Karpas-422 (cell line): ENCODE data around the gene OXSR1. TPM values are rescaled to one million over a fixed set of nuclear protein-coding genes. Genes with fewer than 3 reads are reported as not detected.

ENCODE experiments used
- DNase-seq: peaks from one replicate; pipeline ENCODE4 v3.0.0-alpha.2; 2015
- H2AFZ ChIP-seq: fragments of 200-600 bp; sonication (generic); 2 replicates; pipeline ENCODE4 v1.6.1; 2014; ENCODE audit warnings: antibody characterized with exemption, low read length, mixed read lengths
- H3K27ac ChIP-seq: fragments of 200-600 bp; sonication (generic); 2 replicates; pipeline ENCODE4 v1.5.1; 2014; ENCODE audit warnings: mild to moderate bottlenecking, low read length, moderate library complexity
- H3K27me3 ChIP-seq: fragments of 200-600 bp; sonication (generic); 2 replicates; pipeline ENCODE4 v1.6.1; 2014; ENCODE audit warnings: low read length, mixed read lengths
- H3K36me3 ChIP-seq: fragments of 200-600 bp; sonication (generic); 2 replicates; pipeline ENCODE4 v1.6.1; 2014; ENCODE audit warnings: low read length, mixed read lengths; ENCODE audit not compliant: insufficient read depth
- H3K4me1 ChIP-seq: fragments of 200-600 bp; sonication (generic); 2 replicates; pipeline ENCODE4 v1.6.1; 2014; ENCODE audit warnings: mild to moderate bottlenecking, low read length, mixed read lengths
- H3K4me2 ChIP-seq: fragments of 200-600 bp; sonication (generic); 2 replicates; pipeline ENCODE4 v1.6.1; 2014; ENCODE audit warnings: low read length, low read depth, mild to moderate bottlenecking; ENCODE audit not compliant: poor library complexity, severe bottlenecking
- H3K4me3 ChIP-seq: fragments of 200-600 bp; sonication (generic); 2 replicates; pipeline ENCODE4 v1.5.1; 2014; ENCODE audit warnings: mild to moderate bottlenecking, antibody characterized with exemption, low read length, mixed read lengths
- H3K79me2 ChIP-seq: fragments of 200-600 bp; sonication (generic); 2 replicates; pipeline ENCODE4 v1.6.1; 2014; ENCODE audit warnings: mild to moderate bottlenecking, low read length, mixed read lengths
- H3K9ac ChIP-seq: fragments of 200-600 bp; sonication (generic); 2 replicates; pipeline ENCODE4 v1.6.0; 2014; ENCODE audit warnings: low read length
- H3K9me2 ChIP-seq: fragments of 200-600 bp; sonication (generic), shearing (Covaris generic); replicated peaks from 2 replicates; pipeline ENCODE4 v1.6.0; 2014; ENCODE audit warnings: mild to moderate bottlenecking, low read length, moderate library complexity; ENCODE audit not compliant: insufficient read depth
- H3K9me3 ChIP-seq: fragments of 300-700, 200-600 bp; sonication (generic); 2 replicates; pipeline ENCODE4 v1.6.1; 2014; ENCODE audit warnings: low read length, mixed read lengths
- H4K20me1 ChIP-seq: fragments of 200-600 bp; sonication (generic); 2 replicates; pipeline ENCODE4 v1.6.1; 2014; ENCODE audit warnings: mild to moderate bottlenecking, antibody characterized with exemption, low read length, low read depth; ENCODE audit not compliant: insufficient read depth
- total RNA-seq: library from RNA; depleted of rRNA; stranded (reverse); fragments of >200 nt; shearing (Covaris generic); gene quantifications from 2 replicates; pipeline ENCODE4 v1.2.3, GENCODE V29; 2014; ENCODE audit warnings: low replicate concordance

OXSR1 gene
- total RNA-seq, 1 experiment from 2014 or later: 55.3 TPM

- DNase-seq: no peak
- H3K4me2 ChIP-seq: no peak overlapping the region
- H3K27ac ChIP-seq: no peak overlapping the region
- peaks cover 49% of the 10 kb centered on the region for H3K36me3 ChIP-seq
- H4K20me1 ChIP-seq: no peaks in the 10 kb centered on the region
- H3K27me3 ChIP-seq: no peaks in the 10 kb centered on the region
- H3K4me3 ChIP-seq: no peak overlapping the region
- H3K9me2 ChIP-seq: no peaks in the 10 kb centered on the region
- H3K9me3 ChIP-seq: no peaks in the 10 kb centered on the region
- H3K79me2 ChIP-seq: peaks cover 63% of the 10 kb centered on the region
- no peak overlapping the region for H2AFZ ChIP-seq
- no peaks in the 10 kb centered on the region for H3K4me1 ChIP-seq
- H3K9ac ChIP-seq: no peak overlapping the region
Measured at GRCh38 chr3:38222032-38222634, 56.8 kb downstream of the OXSR1 start.

DNA sequence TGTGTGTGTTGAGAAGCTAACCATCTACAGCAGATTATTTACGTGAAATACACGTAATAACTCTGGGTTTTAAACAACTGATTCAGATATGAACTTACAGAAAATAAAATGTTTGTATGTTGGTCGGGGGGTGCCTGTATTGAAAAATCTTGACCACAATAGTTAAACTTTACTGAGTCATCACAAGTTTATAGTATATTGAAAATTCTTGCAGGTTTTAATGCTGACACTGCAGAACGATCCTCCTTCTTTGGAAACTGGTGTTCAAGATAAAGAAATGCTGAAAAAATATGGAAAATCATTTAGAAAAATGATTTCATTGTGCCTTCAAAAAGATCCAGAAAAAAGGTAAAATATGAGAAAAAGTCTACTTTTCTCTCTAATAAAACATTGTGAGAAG lies 59.0 kb downstream of the OXSR1 start:
- H3K9me3 ChIP-seq: no peaks in the 10 kb centered on the region
- H3K9ac ChIP-seq: no peak overlapping the region
- H2AFZ ChIP-seq: no peak overlapping the region
- no peaks in the 10 kb centered on the region for H3K4me1 ChIP-seq
- no peak overlapping the region for H3K4me3 ChIP-seq
- no peaks in the 10 kb centered on the region for H3K27me3 ChIP-seq
- peaks cover 42% of the 10 kb centered on the region for H3K79me2 ChIP-seq
- H3K9me2 ChIP-seq: no peaks in the 10 kb centered on the region
- no peak overlapping the region for H3K4me2 ChIP-seq
- H3K27ac ChIP-seq: no peak overlapping the region
- H3K36me3 ChIP-seq: peaks cover 59% of the 10 kb centered on the region
- DNase-seq: no peak
- H4K20me1 ChIP-seq: no peaks in the 10 kb centered on the region

DNA sequence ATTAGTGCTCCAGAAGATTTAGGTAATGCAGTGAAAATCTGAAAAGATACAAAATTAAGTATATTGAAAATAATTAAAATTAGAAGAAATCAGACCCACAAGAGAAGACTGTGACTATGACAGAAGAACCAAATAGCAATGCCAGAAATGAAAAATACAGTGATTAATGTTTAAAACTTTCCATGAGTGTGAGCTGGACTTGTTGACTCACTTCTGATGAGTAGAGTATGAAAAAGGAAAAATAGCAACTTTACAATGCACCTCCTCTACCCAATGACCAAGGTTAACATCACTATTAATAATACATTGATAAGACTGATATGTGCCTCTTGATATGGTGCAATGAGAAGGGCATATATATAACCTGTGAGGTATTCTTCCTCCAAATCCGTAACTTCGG lies 60.9 kb downstream of the OXSR1 start:
- H3K9me3 ChIP-seq: no peaks in the 10 kb centered on the region
- no peaks in the 10 kb centered on the region for H4K20me1 ChIP-seq
- DNase-seq: no peak
- H3K4me2 ChIP-seq: no peak overlapping the region
- H3K4me1 ChIP-seq: no peaks in the 10 kb centered on the region
- no peak overlapping the region for H3K27ac ChIP-seq
- H3K36me3 ChIP-seq: peaks cover 77% of the 10 kb centered on the region
- no peak overlapping the region for H3K9ac ChIP-seq
- H3K9me2 ChIP-seq: no peaks in the 10 kb centered on the region
- H3K79me2 ChIP-seq: peaks cover 38% of the 10 kb centered on the region
- no peak overlapping the region for H3K4me3 ChIP-seq
- H3K27me3 ChIP-seq: no peaks in the 10 kb centered on the region
- no peak overlapping the region for H2AFZ ChIP-seq

DNA sequence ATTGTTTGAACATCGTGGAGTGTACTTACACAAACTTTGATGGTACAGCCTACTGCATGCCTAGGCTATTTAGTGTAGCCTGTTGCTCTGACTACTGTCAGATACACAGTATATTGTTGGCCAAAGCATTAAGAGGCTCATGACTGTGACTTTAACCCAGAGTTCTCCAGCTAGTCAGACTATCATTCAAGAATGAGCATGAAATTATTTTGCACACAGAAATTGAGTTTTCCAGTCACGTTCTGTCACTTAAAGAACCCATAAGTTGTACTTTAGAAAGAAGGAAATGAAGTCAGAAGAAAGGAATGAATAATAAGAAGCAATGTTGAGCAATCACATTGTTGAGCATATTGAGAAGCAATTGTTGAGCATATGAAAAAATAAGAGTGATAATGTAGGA lies 62.7 kb downstream of the OXSR1 start:
- Histone ChIP-seq H3K4me1 (peaks cover 10% of the 10 kb centered on the region), H3K79me2 (peaks cover 29% of the 10 kb centered on the region; the same call in 1 of the 2 replicates), H3K4me3 (no peak overlapping the region), H4K20me1 (no peaks in the 10 kb centered on the region), H3K9me3 (no peaks in the 10 kb centered on the region), H3K9me2 (no peaks in the 10 kb centered on the region), H3K9ac (no peak overlapping the region), H3K4me2 (no peak overlapping the region), H3K27ac (no peak overlapping the region), H3K36me3 (peaks cover 64% of the 10 kb centered on the region), H3K27me3 (no peaks in the 10 kb centered on the region), H2AFZ (no peak overlapping the region)
- no peak for DNase-seq

- Histone ChIP-seq H3K4me3 (no peak overlapping the region), H3K9me3 (no peaks in the 10 kb centered on the region), H3K9ac (no peak overlapping the region), H3K9me2 (no peaks in the 10 kb centered on the region), H3K4me1 (peaks cover 10% of the 10 kb centered on the region), H3K27ac (no peak overlapping the region), H2AFZ (no peak overlapping the region), H4K20me1 (no peaks in the 10 kb centered on the region), H3K4me2 (no peak overlapping the region), H3K79me2 (peaks cover 27% of the 10 kb centered on the region; the same call in 1 of the 2 replicates), H3K27me3 (no peaks in the 10 kb centered on the region), H3K36me3 (peaks cover 60% of the 10 kb centered on the region)
- no peak for DNase-seq
Measured at GRCh38 chr3:38229036-38229435, 63.7 kb downstream of the OXSR1 start.

DNA sequence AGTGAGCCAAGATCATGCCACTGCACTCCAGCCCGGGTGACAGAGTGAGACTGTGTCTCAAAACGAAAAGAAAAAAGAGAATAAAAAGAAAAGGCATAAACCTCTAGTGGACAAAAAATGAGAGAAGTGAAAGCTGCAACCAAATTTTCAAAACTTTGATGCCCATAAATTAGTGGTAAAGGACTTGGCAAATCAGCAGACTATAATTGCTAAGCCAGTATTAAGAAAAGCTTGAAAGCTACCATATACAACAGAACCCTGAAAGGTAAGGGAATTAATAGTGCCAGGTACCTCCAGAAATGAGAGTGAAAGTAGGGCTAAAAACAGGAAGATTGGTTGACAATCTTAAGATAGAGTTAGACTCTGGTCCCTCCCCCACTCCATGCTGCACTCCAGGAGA lies 67.4 kb downstream of the OXSR1 start:
- Histone ChIP-seq H3K4me3 (no peak overlapping the region), H3K9me2 (no peaks in the 10 kb centered on the region), H3K9ac (no peak overlapping the region), H3K9me3 (no peaks in the 10 kb centered on the region), H3K4me1 (peaks cover 10% of the 10 kb centered on the region), H3K27me3 (no peaks in the 10 kb centered on the region), H3K36me3 (peaks cover 46% of the 10 kb centered on the region), H3K4me2 (no peak overlapping the region), H3K79me2 (peaks cover 27% of the 10 kb centered on the region; the same call in 1 of the 2 replicates), H3K27ac (no peak overlapping the region), H4K20me1 (no peaks in the 10 kb centered on the region), H2AFZ (no peak overlapping the region)
- DNase-seq: no peak

GRCh38 chr3:38235466-38235865 lies 70.1 kb downstream of the OXSR1 start:
- DNase-seq: no peak
- H2AFZ ChIP-seq: no peak overlapping the region
- H3K79me2 ChIP-seq: peaks cover 45% of the 10 kb centered on the region
- no peak overlapping the region for H3K9ac ChIP-seq
- H3K9me3 ChIP-seq: no peaks in the 10 kb centered on the region
- no peaks in the 10 kb centered on the region for H4K20me1 ChIP-seq
- H3K4me1 ChIP-seq: peaks cover 22% of the 10 kb centered on the region
- no peak overlapping the region for H3K4me3 ChIP-seq
- H3K27me3 ChIP-seq: no peaks in the 10 kb centered on the region
- no peaks in the 10 kb centered on the region for H3K9me2 ChIP-seq
- H3K4me2 ChIP-seq: no peak overlapping the region
- peaks cover 42% of the 10 kb centered on the region for H3K36me3 ChIP-seq
- H3K27ac ChIP-seq: no peak overlapping the region

- Histone ChIP-seq H4K20me1 (no peaks in the 10 kb centered on the region), H3K4me3 (no peak overlapping the region), H3K27me3 (no peaks in the 10 kb centered on the region), H3K36me3 (peaks cover 41% of the 10 kb centered on the region), H3K9me3 (no peaks in the 10 kb centered on the region), H3K4me2 (no peak overlapping the region), H3K4me1 (peaks cover 12% of the 10 kb centered on the region), H2AFZ (no peak overlapping the region), H3K27ac (no peak overlapping the region), H3K9me2 (no peaks in the 10 kb centered on the region), H3K9ac (no peak overlapping the region), H3K79me2 (peaks cover 63% of the 10 kb centered on the region)
- no peak for DNase-seq
Measured at GRCh38 chr3:38238416-38239008, 73.2 kb downstream of the OXSR1 start.
